ENCODE data around the gene LRFN3.
A peak's percentile ranks its signal among the peaks of the same experiment; 100 is the strongest.
"Not testable (repeated sequence)": the region's sequence is repeated elsewhere in the genome, so short reads cannot be mapped to it uniquely, and the experiment has no call there.

Gene LRFN3

DNA sequence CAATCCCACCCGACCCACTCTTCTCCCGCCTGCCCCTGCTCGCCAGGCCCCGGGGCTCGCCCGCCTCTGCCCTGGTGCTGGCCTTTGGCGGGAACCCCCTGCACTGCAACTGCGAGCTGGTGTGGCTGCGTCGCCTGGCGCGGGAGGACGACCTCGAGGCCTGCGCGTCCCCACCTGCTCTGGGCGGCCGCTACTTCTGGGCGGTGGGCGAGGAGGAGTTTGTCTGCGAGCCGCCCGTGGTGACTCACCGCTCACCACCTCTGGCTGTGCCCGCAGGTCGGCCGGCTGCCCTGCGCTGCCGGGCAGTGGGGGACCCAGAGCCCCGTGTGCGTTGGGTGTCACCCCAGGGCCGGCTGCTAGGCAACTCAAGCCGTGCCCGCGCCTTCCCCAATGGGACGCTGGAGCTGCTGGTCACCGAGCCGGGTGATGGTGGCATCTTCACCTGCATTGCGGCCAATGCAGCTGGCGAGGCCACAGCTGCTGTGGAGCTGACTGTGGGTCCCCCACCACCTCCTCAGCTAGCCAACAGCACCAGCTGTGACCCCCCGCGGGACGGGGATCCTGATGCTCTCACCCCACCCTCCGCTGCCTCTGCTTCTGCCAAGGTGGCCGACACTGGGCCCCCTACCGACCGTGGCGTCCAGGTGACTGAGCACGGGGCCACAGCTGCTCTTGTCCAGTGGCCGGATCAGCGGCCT, 4.1 kb downstream of the LRFN3 start:
- DNase-seq = no peak

DNA sequence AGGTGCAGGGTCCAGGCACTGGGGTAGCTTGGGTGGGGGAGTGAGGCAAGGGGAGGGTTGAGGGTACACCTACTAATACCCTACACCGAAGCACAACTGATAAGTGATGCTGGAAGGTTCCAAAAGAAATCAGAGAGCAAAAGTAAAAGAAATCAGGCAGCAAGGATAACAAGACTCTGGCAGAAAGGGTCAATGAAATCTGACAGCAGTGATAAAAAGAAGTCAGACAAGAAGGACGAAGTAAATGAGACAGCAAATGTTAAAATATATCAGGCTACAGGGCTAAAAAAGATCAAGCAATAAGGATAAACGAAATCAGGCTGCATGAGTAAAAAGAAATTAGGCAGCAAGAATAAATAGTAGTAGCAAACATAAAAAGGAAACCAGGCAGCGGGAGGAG, 4.7 kb downstream of the LRFN3 start:
- DNase-seq = no peak

DNA sequence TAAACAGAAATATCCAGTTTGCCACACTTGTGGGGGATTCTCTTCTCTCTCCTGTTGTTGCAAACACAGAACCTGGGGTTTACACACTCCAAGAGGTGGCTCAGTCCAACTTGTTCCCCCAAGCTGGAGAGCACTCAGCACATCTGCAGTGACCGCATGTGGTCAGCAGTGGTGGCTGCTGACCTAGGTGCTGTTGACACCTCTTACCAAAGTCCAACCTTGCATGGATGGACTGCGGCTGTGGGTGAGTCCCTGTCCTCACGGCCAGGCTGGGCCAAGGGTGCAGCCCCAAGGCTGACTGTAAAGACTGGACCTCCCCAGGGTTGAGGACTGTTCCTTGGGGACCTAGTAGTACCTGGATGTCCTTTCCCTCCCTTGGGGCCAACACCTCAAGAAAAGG, 6.1 kb downstream of the LRFN3 start:
- no peak for DNase-seq

DNA sequence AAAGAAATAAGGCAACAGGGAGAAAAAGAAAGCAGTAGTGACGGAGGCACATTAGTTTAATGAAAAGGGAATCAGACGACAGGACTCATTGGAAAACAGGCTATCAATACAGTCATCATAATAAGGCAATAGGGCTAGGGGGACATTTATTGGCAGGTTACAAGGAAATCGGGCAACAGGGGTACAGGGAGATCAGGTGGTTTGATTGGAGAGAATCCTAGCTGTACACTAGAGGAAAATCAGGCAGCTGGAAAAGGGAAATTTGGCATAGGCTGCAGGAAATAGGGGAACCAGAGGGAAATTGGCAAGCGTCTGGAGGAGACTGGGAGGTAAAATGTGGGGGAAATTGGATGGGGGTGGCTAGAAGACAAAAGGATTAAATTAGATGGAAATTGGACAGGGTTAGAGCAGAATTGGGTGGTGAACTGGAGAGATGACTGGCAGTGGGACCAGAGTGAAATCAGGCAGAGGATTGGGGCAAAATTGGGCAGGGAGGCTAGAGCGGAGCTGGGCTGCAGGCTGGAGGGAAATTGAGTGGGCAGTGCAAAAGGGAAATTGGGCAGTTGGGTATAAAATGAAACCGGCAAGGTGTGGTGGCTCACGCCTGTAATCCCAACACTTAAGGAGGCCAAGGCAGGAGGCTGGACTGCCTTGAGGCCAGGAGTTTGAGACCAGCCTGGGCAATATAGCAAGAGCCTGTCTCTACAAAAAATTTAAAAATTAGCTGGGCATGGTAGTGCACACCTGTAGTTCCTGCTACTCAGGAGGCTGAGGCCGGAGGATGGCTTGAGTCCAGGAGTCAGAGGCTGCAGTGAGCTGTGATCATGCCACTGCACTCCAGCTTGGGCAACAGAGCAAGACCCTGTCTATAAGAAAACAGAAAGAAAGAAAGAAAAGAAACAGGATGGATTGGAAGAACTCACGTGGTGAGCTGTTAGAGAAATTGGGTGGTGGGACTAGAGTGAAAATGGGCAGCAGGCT, 7.4 kb downstream of the LRFN3 start:
- no peak for DNase-seq

DNA sequence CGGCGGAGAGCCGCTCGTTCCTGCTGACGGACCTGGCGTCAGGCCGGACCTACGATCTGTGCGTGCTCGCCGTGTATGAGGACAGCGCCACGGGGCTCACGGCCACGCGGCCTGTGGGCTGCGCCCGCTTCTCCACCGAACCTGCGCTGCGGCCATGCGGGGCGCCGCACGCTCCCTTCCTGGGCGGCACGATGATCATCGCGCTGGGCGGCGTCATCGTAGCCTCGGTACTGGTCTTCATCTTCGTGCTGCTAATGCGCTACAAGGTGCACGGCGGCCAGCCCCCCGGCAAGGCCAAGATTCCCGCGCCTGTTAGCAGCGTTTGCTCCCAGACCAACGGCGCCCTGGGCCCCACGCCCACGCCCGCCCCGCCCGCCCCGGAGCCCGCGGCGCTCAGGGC, 8.4 kb downstream of the LRFN3 start:
- DNase-seq = no peak

DNA sequence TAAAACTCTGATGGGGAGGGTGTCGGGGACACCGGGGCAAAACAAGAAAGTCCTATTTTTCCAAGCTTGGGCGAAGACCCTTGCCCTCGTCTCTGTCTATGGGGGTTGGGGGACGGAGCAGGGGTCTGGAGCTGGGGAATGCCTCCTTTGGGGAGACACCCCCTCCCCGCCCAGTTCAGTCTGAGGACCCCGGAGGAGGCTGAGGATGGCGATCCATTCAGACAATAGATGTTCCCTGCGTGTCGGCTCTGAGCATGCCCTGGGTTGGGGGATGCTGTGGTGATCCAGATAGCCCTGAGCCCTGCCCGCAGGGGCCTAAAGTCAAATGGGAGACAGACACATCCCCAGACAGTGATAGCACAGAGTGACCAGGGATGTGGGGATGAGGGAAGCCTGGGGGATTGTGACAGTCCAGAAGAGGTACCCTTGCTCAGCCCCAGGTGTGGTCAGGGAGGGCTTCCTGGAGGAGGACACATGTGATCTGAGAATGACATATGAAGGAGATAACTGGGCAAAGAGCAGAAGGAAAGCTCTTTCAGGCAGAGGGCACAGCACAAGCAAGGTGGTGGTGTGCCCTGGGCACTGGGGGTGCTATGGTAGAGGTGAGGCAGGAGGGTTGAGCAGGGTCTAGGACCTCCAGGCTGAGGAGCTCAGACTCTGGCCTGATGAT, 9.1 kb downstream of the LRFN3 start:
- no peak for DNase-seq

DNA sequence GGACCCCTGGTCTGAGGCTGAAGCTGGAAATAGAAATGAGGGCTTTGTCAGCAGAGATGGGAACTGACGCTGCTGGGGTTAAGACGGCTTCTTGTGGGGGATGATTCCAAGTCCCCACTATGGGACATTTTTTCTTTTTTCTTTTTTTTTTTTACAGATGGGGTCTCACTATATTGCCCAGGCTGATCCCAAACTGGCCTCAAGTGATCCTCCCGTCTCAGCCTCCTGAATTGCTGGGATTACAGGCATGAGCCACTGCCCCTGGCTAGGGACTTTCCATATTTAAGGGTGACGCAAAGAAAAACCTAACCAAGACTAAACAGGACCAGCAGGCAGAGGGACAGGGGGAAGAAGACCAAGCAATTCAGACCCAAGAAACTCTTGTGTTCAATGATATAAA, 10.0 kb downstream of the LRFN3 start:
- no peak for DNase-seq

DNA sequence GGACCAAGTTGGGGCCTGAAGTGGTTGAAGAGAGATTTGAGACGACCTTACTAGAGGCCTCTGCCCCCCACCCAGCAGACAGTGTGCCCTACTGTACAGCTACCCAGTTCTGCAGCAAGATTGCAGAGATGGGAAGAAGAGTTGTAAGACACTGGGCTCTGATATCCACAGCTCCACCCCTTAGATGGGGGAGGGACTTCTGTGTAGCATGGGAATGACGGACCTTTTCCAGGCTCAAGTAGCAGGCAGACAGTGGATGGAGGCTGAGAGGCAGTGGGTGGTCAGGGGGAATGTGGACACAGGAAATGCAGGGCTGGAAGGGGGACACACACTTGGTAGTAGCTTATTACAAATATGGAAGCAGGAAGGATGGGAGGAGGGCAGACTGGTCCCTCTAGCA, 13.0 kb downstream of the LRFN3 start:
- no peak for DNase-seq

DNA sequence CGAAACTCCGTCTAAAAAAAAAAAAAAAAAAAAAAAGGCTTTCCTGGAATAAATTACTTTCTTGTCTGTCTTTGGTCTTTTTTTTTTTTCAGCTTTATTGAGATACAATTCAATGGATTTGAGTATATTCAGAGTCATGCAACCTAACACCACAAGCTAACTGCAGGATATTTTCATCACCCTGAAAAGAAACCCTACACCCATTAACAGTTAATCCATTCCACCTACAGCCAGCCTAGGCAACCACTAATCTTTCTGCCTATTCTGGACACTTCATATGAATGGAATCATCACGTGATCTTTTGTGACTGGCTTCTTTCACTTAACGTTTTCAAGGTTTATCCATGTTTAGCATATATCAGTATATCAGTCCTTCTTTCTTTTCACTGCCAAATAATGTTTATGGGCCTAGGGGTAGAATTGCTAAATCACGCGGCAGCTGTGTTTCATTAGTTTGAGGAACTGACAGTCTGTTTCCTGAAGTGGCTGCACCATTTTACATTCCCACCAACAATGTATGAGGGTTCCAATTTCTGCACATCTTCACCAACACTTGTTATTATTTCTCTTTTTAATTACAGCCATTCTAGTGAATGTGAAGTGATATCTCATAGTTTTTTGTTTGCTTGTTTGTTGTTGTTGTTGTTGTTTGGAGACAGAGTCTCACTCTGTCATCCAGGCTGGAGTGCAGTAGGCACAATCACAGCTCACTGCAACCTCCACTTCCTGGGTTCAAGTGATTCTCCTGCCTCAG, 19.9 kb downstream of the LRFN3 start:
- DNase-seq = no peak

DNA sequence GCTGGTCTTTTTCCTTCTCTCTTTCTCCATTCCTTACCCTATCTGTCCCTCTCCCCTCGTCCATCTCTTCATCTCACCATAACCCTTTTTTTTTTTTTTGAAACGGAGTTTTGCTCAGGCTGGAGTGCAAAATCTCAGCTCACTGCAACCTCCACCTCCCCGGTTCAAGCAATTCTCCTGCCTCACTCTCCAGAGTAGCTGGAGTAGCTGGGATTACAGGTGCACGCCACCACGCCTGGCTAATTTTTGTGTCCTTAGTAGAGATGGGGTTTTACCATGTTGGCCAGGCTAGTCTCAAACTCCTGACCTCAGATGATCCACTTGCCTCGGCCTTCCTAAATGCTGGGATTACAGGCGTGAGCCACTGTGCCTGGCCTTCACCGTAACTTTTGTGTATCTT, 21.2 kb downstream of the LRFN3 start:
- DNase-seq = not testable (repeated sequence)

DNA sequence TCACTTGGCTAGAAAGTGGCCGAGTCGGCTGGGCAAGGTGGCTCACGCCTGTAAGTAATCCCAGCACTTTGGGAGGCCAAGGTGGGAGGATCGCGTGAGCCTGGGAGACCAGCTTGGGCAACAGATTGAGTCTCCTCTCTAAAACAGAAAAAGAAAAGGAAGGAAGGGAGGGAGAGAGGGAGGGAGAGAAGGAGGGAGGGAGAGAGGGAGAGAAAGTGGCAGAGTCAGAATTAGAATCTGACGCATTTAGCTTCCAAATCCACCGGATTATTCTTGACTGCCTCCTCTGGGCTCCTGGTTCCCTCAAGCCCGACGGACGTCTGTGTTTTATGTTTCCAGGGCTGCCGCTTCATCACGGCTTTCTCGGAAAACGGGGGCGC, 22.5 kb downstream of the LRFN3 start:
- DNase-seq = no peak

DNA sequence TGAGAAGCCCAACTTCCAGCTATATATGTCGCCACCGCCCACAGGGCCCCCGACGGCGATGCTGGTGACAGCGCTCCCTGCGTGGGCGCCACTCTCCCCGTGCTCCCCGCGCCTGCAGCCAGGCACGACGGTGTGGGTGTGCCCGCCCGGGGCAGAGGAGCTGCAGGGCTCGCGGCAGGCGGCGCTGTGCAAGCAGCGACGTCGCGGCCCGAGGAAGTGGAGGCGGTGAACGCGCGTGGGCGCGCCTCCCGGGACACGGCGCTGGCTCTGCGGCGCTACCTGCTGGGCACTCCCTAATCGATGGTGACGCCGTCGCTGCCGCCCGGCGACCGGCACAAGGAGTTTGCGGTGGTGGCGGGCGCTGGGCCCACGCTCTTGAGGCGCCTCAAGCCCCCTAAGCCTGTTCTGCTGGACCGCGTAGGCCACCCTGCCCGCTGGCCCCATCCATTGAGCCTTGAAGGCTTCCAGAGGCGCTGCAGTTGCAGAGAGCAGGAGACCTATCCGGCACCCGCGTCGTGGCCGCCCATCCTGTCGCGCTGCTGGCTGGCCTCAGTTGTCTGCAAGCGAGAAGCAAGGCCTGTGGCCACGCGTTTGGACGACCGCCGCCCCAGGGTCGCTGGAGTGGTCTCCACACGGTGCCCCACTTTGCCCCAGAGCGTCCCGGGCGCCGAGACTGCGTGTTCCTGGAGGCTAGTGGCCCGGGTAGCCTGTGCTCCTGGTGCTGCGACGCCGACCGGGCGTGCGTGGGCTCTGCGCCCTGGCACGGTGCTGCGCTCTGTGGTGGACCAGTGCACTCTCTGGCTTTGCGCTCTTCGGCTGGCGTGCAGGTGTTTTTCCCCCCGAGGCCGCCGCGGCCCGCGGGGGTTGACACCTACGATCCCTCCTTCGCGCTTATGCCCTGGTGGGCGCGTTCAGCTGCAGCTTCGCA, 23.1 kb downstream of the LRFN3 start:
- no peak for DNase-seq

DNA sequence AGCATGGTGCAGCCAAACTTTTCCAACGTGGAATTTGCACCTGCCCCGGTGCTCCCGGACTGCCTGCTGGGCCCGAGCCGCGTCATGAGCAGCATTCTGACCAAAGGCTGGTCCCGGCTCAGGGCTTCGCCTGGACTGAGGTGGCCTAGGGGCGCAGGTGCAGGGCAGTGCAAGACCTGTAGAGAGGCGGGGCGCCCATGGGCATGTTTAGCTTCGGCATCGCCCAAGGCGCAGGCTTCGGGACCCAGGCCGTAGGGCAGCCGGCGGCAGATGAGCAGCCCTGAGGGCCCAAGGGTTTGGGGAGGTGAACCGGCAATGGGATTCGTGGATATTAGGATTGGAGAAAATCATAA, 23.8 kb downstream of the LRFN3 start:
- no peak for DNase-seq

DNA sequence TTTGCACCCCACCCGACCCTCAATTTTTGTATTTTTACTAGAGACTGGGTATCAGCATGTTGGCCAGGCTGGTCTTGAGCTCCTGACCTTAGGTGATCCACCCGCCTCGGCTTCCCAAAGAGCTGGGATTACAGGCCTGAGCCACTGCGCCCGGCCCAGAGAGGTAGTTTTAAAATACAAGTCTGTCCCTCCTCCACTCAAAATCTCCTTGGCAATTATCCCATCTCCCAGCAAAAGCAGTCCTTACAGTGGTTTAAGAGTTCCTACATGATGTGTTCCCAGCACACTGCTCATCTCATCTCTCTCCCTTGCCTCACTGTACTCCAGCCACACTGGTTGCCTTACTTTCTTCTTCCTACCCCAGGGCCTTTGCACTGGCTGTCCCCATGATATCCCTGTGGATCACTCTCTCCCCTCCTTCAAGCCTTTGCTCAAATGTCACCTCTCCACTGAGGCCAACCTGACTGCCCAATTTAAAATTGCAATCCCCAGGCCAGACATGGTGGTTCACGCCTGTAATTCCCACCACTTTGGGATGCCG, 24.3 kb downstream of the LRFN3 start:
- no peak for DNase-seq

DNA sequence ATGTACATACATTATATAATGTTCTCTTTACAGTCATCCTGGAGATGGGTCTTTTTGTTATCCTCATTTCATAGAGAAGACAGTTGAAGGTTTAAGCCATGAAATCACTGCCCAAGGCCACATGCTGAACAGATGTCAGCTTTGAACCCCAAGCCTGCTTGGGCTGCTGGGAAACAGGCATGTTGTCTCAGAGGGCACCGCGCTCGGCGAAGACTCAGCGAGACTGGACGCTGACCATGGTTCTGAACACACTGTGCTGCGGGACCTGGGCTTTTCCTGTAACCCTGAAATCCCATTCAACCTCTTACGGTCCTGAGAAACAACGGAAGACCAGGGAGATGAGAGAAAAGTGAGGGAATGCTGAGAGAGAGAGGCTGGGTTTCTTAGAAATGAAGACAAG, 27.3 kb downstream of the LRFN3 start:
- peak; percentile 62 for DNase-seq

DNA sequence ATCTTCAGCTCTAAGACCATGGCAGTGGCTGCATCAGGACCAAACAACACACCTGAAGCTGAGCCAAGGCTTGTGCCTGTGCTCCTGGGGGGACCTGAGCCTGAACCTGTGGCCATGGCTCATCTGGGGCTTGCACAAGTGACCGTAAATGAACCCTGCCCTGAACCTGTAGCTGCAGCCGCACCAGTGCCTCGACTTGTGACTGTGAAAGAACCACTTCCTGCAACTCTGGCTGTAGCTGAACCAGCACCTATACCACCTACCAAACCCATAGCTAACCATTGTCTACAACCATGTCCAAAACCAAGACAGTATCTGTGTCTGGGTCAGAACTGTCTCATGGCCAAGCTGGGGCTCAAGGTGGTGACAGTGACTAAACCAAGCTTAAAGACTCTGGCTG, 30.6 kb downstream of the LRFN3 start:
- DNase-seq = no peak

DNA sequence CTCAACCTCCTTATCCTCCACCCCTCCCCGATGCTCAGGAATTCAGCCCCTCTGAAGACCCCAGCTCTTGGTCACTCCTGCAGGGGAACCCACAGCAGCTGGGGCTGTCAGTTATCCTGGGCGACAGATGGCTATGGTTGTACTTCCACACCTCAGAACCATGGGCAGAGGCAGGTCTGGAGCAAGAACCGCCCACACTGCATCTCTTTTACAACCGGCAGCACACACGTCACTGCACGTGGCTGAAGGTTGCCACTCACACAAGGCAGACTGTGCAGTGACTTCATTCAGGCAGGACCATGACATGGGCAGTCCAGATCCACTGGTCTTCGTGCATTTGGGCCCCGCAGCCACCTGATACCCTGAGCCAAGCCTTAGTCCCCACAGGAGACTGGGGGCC, 37.3 kb downstream of the LRFN3 start:
- no peak for DNase-seq

DNA sequence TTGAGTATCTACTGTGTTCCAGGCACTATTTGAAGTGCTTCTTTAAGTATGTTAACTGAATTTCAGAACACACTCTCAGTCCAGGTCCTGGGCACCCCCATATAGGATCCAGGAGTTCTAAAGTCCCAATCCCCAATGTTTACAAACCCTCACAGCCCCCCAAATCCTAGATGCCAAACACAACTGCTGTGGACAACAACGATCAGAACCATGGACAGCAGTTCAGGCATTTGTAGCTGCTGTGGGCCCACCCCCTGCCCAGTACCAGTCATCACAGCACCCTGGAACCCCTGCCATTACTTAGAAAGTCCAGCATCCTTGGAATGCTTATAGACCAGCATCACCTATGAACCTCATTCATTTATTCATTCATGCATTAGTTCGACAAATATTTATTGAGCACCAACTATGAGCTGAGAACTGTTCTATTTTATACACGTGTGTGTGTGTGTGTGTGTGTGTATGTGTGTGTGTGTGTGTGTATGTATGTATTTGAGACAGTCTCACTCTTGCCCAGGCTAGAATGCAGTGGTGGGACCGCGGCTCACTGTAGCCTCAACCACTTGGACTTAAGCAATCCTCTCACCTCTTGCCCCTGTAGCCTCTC, 39.5 kb downstream of the LRFN3 start:
- no peak for DNase-seq

DNA sequence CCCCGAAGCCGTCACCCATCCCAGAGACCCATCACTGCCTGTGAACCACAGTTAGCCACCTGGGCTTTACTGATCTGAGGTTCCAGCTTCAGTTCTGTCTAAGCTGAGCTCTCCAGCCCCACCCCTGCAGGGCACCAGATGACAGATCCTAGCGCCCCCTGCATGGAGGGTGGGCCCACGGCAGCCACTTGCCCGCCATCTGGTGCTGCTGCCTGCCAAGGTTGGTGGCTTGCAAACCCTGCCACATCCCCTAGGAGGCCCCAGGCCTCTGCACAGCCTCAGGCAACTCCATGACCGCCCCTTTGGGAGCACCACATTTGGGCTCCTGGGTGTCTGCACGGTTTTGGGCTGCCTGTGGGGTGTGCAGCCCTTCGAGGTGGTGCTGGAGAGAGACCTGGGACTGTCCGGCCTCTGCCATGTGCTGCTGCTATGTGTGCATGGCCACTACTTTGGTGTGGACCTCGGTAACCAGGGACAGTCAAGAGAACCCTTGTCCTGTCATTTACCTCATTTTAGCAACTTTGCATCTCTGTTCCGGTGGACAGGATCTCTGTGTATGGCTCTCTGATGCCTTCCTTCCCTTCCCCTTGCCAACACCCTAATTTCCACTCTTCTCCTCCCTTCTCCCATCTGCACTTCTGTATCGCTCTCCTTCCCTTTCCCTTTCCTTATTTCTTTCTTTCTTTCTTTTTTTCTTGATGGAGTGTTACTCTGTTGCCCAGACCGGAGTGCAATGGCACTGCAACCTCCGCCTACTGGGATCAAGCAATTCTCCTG, 41.5 kb downstream of the LRFN3 start:
- DNase-seq = no peak

DNA sequence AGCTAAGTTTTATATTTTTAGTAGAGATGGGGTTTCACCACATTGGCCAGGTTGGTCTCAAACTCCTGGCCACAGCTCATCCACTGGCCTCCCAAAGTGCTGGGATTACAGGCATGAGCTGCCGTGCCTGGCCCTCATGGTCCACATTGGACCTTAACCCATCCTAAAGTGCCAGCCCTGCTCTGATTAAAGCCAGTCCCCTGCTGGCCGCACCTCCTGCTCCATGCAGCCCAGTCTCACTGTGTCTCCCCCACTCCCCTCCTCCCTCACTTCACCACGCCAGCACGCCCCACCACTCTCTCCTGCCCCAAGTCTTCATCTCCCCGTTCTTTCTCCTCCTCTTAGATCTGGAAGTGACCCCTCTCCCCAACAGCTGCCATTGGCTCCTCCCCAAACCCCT, 42.1 kb downstream of the LRFN3 start:
- no peak for DNase-seq

Data from left hindlimb (tissue), 1 donor.